ENCODE measurements around the gene MAFG. TPM values are rescaled to one million over a fixed set of nuclear protein-coding genes. Genes with fewer than 3 reads are reported as not detected.

Gene MAFG
- total and polyA plus RNA-seq, 9 of the 15 experiments (the other 6 are each of a cell fraction or from before 2014, with no cell fraction given): 1.1 to 58.1 (median 24.9) TPM

DNA sequence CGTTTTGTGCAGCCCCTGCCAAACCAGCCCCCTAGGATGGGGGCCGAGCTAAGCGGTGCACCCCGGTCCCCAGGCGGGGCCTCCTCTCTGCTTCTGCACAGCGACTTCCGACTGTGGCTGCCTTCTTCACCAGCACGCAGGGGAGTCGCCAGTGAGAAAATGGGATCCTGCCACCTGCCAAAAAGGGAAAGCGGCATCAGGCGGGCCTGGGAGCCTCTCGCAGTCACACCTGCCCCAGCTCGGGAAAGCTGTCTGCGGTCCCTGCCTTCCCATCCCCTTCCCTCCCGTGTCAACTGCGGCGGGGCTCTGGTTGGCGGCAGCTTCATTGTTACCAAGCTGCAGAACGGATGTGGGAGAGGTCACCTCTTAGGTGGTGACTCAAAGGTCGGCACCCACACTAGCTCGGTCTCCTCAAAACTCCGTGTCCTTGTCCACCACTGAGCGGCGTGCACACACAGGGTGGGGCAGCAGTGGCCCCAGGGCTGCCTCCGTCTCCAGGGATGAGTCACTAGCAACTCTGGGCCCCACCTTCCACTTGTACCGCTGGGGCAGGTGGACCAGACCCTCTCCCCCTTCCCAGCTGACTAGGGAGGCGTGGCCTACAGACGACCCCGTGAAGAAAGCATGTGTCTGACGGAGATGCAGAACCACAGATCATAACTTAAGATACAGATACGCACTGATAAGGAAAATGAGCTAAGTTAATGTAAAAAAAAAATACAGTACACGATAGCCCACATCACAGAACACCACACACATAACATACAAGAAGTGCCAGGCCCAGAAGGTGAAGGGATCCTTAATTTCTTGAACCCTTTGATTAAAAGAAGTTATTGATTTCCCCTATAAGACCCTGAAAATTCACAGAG is 14.9 kb downstream of the MAFG start (continued):
- TF ChIP-seq, protein P1, sequence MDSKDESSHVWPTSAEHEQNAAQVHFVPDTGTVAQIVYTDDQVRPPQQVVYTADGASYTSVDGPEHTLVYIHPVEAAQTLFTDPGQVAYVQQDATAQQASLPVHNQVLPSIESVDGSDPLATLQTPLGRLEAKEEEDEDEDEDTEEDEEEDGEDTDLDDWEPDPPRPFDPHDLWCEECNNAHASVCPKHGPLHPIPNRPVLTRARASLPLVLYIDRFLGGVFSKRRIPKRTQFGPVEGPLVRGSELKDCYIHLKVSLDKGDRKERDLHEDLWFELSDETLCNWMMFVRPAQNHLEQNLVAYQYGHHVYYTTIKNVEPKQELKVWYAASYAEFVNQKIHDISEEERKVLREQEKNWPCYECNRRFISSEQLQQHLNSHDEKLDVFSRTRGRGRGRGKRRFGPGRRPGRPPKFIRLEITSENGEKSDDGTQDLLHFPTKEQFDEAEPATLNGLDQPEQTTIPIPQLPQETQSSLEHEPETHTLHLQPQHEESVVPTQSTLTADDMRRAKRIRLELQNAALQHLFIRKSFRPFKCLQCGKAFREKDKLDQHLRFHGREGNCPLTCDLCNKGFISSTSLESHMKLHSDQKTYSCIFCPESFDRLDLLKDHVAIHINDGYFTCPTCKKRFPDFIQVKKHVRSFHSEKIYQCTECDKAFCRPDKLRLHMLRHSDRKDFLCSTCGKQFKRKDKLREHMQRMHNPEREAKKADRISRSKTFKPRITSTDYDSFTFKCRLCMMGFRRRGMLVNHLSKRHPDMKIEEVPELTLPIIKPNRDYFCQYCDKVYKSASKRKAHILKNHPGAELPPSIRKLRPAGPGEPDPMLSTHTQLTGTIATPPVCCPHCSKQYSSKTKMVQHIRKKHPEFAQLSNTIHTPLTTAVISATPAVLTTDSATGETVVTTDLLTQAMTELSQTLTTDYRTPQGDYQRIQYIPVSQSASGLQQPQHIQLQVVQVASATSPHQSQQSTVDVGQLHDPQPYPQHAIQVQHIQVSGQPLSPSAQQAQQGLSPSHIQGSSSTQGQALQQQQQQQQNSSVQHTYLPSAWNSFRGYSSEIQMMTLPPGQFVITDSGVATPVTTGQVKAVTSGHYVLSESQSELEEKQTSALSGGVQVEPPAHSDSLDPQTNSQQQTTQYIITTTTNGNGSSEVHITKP (IDR thresholded peaks at IDR 0.05; ENCODE audit: partially characterized antibody): no peak
- TF ChIP-seq, protein P2, sequence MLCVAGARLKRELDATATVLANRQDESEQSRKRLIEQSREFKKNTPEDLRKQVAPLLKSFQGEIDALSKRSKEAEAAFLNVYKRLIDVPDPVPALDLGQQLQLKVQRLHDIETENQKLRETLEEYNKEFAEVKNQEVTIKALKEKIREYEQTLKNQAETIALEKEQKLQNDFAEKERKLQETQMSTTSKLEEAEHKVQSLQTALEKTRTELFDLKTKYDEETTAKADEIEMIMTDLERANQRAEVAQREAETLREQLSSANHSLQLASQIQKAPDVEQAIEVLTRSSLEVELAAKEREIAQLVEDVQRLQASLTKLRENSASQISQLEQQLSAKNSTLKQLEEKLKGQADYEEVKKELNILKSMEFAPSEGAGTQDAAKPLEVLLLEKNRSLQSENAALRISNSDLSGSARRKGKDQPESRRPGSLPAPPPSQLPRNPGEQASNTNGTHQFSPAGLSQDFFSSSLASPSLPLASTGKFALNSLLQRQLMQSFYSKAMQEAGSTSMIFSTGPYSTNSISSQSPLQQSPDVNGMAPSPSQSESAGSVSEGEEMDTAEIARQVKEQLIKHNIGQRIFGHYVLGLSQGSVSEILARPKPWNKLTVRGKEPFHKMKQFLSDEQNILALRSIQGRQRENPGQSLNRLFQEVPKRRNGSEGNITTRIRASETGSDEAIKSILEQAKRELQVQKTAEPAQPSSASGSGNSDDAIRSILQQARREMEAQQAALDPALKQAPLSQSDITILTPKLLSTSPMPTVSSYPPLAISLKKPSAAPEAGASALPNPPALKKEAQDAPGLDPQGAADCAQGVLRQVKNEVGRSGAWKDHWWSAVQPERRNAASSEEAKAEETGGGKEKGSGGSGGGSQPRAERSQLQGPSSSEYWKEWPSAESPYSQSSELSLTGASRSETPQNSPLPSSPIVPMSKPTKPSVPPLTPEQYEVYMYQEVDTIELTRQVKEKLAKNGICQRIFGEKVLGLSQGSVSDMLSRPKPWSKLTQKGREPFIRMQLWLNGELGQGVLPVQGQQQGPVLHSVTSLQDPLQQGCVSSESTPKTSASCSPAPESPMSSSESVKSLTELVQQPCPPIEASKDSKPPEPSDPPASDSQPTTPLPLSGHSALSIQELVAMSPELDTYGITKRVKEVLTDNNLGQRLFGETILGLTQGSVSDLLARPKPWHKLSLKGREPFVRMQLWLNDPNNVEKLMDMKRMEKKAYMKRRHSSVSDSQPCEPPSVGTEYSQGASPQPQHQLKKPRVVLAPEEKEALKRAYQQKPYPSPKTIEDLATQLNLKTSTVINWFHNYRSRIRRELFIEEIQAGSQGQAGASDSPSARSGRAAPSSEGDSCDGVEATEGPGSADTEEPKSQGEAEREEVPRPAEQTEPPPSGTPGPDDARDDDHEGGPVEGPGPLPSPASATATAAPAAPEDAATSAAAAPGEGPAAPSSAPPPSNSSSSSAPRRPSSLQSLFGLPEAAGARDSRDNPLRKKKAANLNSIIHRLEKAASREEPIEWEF (CRISPR knock-in tag; IDR thresholded peaks at IDR 0.05): no peak
- peak; percentile 57; the same call in 1 of the 2 replicates for TF ChIP-seq HDAC2 (IDR thresholded peaks at IDR 0.05)
- TF ChIP-seq RBFOX2 (IDR thresholded peaks at IDR 0.05; ENCODE audit: low read depth, low read length): peak; percentile 49; the same call in 1 of the 2 replicates
- TF ChIP-seq RFX5 (IDR thresholded peaks at IDR 0.05; ENCODE audit: low read depth, low read length): no peak
- TF ChIP-seq BHLHE40 (IDR thresholded peaks at IDR 0.05; ENCODE audit: low read length): peak; percentile 75; the same call in 1 of the 2 replicates
- TF ChIP-seq, protein P3, sequence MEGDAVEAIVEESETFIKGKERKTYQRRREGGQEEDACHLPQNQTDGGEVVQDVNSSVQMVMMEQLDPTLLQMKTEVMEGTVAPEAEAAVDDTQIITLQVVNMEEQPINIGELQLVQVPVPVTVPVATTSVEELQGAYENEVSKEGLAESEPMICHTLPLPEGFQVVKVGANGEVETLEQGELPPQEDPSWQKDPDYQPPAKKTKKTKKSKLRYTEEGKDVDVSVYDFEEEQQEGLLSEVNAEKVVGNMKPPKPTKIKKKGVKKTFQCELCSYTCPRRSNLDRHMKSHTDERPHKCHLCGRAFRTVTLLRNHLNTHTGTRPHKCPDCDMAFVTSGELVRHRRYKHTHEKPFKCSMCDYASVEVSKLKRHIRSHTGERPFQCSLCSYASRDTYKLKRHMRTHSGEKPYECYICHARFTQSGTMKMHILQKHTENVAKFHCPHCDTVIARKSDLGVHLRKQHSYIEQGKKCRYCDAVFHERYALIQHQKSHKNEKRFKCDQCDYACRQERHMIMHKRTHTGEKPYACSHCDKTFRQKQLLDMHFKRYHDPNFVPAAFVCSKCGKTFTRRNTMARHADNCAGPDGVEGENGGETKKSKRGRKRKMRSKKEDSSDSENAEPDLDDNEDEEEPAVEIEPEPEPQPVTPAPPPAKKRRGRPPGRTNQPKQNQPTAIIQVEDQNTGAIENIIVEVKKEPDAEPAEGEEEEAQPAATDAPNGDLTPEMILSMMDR (IDR thresholded peaks at IDR 0.05 in 2 of 3, conservative IDR thresholded peaks at IDR 0.05 in 1 of 3; ENCODE audit: insufficient read depth in 2 of 3, low read depth in 1 of 3, low read length in 3 of 3): peak; percentile 51 to 63 (median 62)
- TF ChIP-seq ETV5 (CRISPR knock-in tag; IDR thresholded peaks at IDR 0.05; ENCODE audit: low read depth): peak; percentile 93
- no peak for TF ChIP-seq MCM2 (IDR thresholded peaks at IDR 0.05; ENCODE audit: low read depth)
- no peak for TF ChIP-seq CBX2 (IDR thresholded peaks at IDR 0.05; ENCODE audit: insufficient read depth, low read length, poor library complexity, severe bottlenecking)
- peak; percentile 82 for TF ChIP-seq DPF2 (IDR thresholded peaks at IDR 0.05)
- no peak for TF ChIP-seq ERF (CRISPR knock-in tag; IDR thresholded peaks at IDR 0.05)
- TF ChIP-seq DACH1 (IDR thresholded peaks at IDR 0.05; ENCODE audit: partially characterized antibody): peak; percentile 41
- no peak for TF ChIP-seq BDP1 (IDR thresholded peaks at IDR 0.05; ENCODE audit: insufficient read depth, insufficient read length)
- TF ChIP-seq, protein P4, sequence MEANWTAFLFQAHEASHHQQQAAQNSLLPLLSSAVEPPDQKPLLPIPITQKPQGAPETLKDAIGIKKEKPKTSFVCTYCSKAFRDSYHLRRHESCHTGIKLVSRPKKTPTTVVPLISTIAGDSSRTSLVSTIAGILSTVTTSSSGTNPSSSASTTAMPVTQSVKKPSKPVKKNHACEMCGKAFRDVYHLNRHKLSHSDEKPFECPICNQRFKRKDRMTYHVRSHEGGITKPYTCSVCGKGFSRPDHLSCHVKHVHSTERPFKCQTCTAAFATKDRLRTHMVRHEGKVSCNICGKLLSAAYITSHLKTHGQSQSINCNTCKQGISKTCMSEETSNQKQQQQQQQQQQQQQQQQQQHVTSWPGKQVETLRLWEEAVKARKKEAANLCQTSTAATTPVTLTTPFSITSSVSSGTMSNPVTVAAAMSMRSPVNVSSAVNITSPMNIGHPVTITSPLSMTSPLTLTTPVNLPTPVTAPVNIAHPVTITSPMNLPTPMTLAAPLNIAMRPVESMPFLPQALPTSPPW (CRISPR knock-in tag; IDR thresholded peaks at IDR 0.05): peak; percentile 82
